IMR-90 (cell line): ENCODE results near the gene RIC8B. TPM values are rescaled to one million over a fixed set of nuclear protein-coding genes. Genes with fewer than 3 reads are reported as not detected.

ENCODE experiments used
- ATAC-seq: fragments of 200-7000 bp; cut with Tn5 transposase; 2 replicates; pipeline ENCODE4 v1.9.1; 2020; ENCODE audit warnings: low read depth, mild to moderate bottlenecking, moderate library complexity
- BruUV-seq: library from RNA; stranded (reverse); fragments of 400-500 nt; replicated peaks from 2 replicates; lab custom pipeline; 2021; lab: Mats Ljungman, UMichigan
- CTCF ChIA-PET: fragments of 300-600 bp; formaldehyde crosslinking; extraction: SDS; loops from one replicate; lab custom pipeline; 2021; ENCODE audit warnings: antibody characterized with exemption; lab: Yijun Ruan, JAX
- POLR2A ChIA-PET: fragments of 300-600 bp; sonication (Branson Sonifier 250); formaldehyde crosslinking; loops from one replicate; lab custom pipeline; 2022; ENCODE audit warnings: antibody characterized with exemption; ENCODE audit not compliant: unreplicated experiment; lab: Charles Lee
- DNase-seq: peaks from one replicate; pipeline ENCODE4 v3.0.0; 2013
- H2AFZ ChIP-seq: replicated peaks from 2 replicates; pipeline ENCODE3; 2013; ENCODE audit warnings: low read length, mild to moderate bottlenecking; ENCODE audit not compliant: poor library complexity
- H2AK5ac ChIP-seq: 2 replicates; pipeline ENCODE4 v1.6.1; 2013; ENCODE audit warnings: low read depth, low read length, inconsistent platforms
- H2AK9ac ChIP-seq: replicated peaks from 2 replicates; pipeline ENCODE3; 2013; ENCODE audit warnings: mild to moderate bottlenecking, low read depth, low read length, moderate library complexity; ENCODE audit not compliant: poor library complexity
- H2BK120ac ChIP-seq: 2 replicates; pipeline ENCODE4 v1.6.1; 2013; ENCODE audit warnings: low read depth, low read length, inconsistent platforms
- H2BK15ac ChIP-seq: 3 replicates; pipeline ENCODE4 v1.6.1; 2013; ENCODE audit warnings: low read depth, low read length, inconsistent platforms
- H2BK20ac ChIP-seq: 2 replicates; pipeline ENCODE4 v1.6.1; 2013; ENCODE audit warnings: low read depth, mild to moderate bottlenecking, inconsistent platforms, low read length, moderate library complexity
- H2BK5ac ChIP-seq: 2 replicates; pipeline ENCODE4 v1.6.1; 2013; ENCODE audit warnings: mild to moderate bottlenecking, low read depth, low read length, inconsistent platforms; ENCODE audit not compliant: poor library complexity, severe bottlenecking
- H3K14ac ChIP-seq: replicated peaks from 2 replicates; pipeline ENCODE4 v1.6.1; 2013; ENCODE audit warnings: low read depth, low read length, inconsistent platforms
- H3K18ac ChIP-seq: 2 replicates; pipeline ENCODE4 v1.6.1; 2013; ENCODE audit warnings: low read depth, low read length, control low read depth
- H3K23ac ChIP-seq: 2 replicates; pipeline ENCODE4 v1.6.1; 2013; ENCODE audit warnings: low read depth, low read length, inconsistent platforms
- H3K27ac ChIP-seq: 2 replicates; pipeline ENCODE4 v1.5.1; 2013; ENCODE audit warnings: mild to moderate bottlenecking, control low read depth, low read length; ENCODE audit not compliant: insufficient read depth
- H3K27me3 ChIP-seq: 2 replicates; pipeline ENCODE4 v1.6.1; 2013; ENCODE audit warnings: low read length; ENCODE audit not compliant: control insufficient read depth, insufficient read depth
- H3K36me3 ChIP-seq: 2 replicates; pipeline ENCODE4 v1.6.1; 2013; ENCODE audit warnings: low read length, mixed read lengths; ENCODE audit not compliant: control insufficient read depth, insufficient read depth
- H3K4ac ChIP-seq: 2 replicates; pipeline ENCODE4 v1.6.1; 2013; ENCODE audit warnings: low read depth, low read length, inconsistent platforms
- H3K4me1 ChIP-seq: 2 replicates; pipeline ENCODE4 v1.6.1; 2013; ENCODE audit warnings: low read length, mixed read lengths; ENCODE audit not compliant: control insufficient read depth, insufficient read depth
- H3K4me2 ChIP-seq: 2 replicates; pipeline ENCODE4 v1.6.1; 2013; ENCODE audit warnings: low read depth, mild to moderate bottlenecking, control low read depth, low read length, moderate library complexity
- H3K4me3 ChIP-seq: 2 replicates; pipeline ENCODE4 v1.5.1; 2013; ENCODE audit warnings: low read depth, mild to moderate bottlenecking, control low read depth, low read length, moderate library complexity; ENCODE audit not compliant: insufficient read depth
- H3K56ac ChIP-seq: 2 replicates; pipeline ENCODE4 v1.6.1; 2013; ENCODE audit warnings: low read length, inconsistent platforms; ENCODE audit not compliant: insufficient read depth; ENCODE audit errors: extremely low read depth
- H3K79me1 ChIP-seq, 2 experiments: 2 replicates each; pipeline ENCODE4 v1.6.1; 2013; ENCODE audit warnings: low read length in 2 of 2, inconsistent platforms in 1 of 2, low read depth in 1 of 2
- H3K9ac ChIP-seq: 2 replicates; pipeline ENCODE4 v1.6.1; 2013; ENCODE audit warnings: low read depth, low read length, control low read depth
- H3K9me1 ChIP-seq: 2 replicates; pipeline ENCODE4 v1.6.1; 2013; ENCODE audit warnings: low read length, inconsistent platforms; ENCODE audit not compliant: insufficient read depth
- H3K9me3 ChIP-seq: 2 replicates; pipeline ENCODE4 v1.6.1; 2013; ENCODE audit warnings: low read length; ENCODE audit not compliant: control insufficient read depth, insufficient read depth
- H4K20me1 ChIP-seq: 2 replicates; pipeline ENCODE4 v1.6.1; 2013; ENCODE audit warnings: low read length, inconsistent platforms; ENCODE audit not compliant: insufficient read depth
- H4K5ac ChIP-seq: 2 replicates; pipeline ENCODE4 v1.6.1; 2013; ENCODE audit warnings: mild to moderate bottlenecking, low read depth, low read length, control low read depth
- H4K8ac ChIP-seq, 2 experiments: 2 replicates each; pipeline ENCODE4 v1.6.1; 2013; ENCODE audit warnings: low read depth in 2 of 2, low read length in 2 of 2, control low read depth in 1 of 2, inconsistent platforms in 1 of 2
- H4K91ac ChIP-seq: 2 replicates; pipeline ENCODE4 v1.6.1; 2013; ENCODE audit warnings: low read depth, low read length, inconsistent platforms; ENCODE audit not compliant: insufficient read depth
- FOS ChIP-seq: fragments of 150-350 bp; IDR thresholded peaks from 2 replicates; pipeline ENCODE4 v1.6.1; 2016; ENCODE audit warnings: low read depth, low read length
- SMC3 ChIP-seq: fragments of 150-350 bp; IDR thresholded peaks from 2 replicates; pipeline ENCODE4 v1.6.1; 2016; ENCODE audit warnings: low read depth, mild to moderate bottlenecking, antibody characterized with exemption, low read length, moderate library complexity
- dilution Hi-C: fragments of 300-500 bp; cut with HindIII; formaldehyde crosslinking; loops from one replicate; pipeline ENCODE4 v1.14.3; 2018; ENCODE audit warnings: low sequenced_read_pairs; ENCODE audit not compliant: unreplicated experiment
- in situ Hi-C: fragments of 300-500 bp; cut with MboI; formaldehyde crosslinking; loops from 3 replicates; pipeline ENCODE4 v1.14.3; 2019; ENCODE audit warnings: low sequenced_read_pairs, inconsistent platforms, mixed read lengths
- intact Hi-C: fragments of 100-400 bp; cut with micrococcal nuclease; formaldehyde crosslinking; loops from 2 replicates; pipeline ENCODE4 v1.10.0; 2022
- polyA plus RNA-seq, 3 experiments: library from polyadenylated mRNA; depleted of rRNA; stranded (reverse); fragments of >200 nt; gene quantifications; 2 replicates each; pipeline ENCODE4 v1.2.3, GENCODE V29; 2012; ENCODE audit warnings: low replicate concordance in 1 of 3
- total RNA-seq: library from RNA; depleted of rRNA; stranded (reverse); fragments of >200 nt; gene quantifications from 2 replicates; pipeline ENCODE4 v1.2.3, GENCODE V29; 2012

Gene RIC8B
- total and polyA plus RNA-seq, 2 of the 4 experiments (the other 2 are of a cell fraction), result 5.5 to 19.5 TPM

DNA sequence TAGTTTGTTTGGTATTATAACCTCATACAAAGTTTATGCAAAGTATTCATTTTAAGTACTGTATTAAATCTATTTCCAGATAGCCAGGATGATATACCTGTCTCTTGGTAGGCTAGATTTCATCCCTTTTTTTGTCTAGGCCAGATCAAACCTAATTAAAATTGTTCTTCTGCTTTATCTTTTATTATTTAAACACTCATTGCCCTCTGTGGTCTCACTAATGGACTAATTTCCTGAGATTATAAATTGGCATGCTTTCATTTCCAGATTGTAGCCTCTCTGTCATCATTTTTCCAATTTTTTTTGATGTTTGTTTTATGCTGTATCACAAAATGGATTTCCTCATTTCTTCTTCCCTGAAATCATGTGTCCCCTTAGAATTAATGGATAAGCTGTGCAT, 95.6 kb downstream of the RIC8B start:
- in situ Hi-C loops, result no loop called here

More for the DNA sequence above, 95.6 kb downstream of the RIC8B start:
- Histone ChIP-seq H3K14ac (no peak overlapping the region), H4K20me1 (no peaks in the 10 kb centered on the region; the same call in 1 of the 2 replicates), H2BK20ac (no peak overlapping the region), H4K91ac (no peak overlapping the region), H3K4me3 (no peak overlapping the region), H3K4me1 (peaks cover 9% of the 10 kb centered on the region), H3K23ac (no peak overlapping the region), H3K9ac (no peak overlapping the region), H3K36me3 (peaks cover 1% of the 10 kb centered on the region; the same call in 1 of the 2 replicates), H3K27me3 (no peaks in the 10 kb centered on the region), H3K27ac (no peak overlapping the region), H3K4ac (no peak overlapping the region), H3K9me3 (no peaks in the 10 kb centered on the region), H3K79me1 (peaks cover 8 to 27% of the 10 kb centered on the region in 2 experiments; a peak in 3 of 4 replicates), H2BK5ac (no peak overlapping the region), H3K9me1 (peaks cover 6% of the 10 kb centered on the region), H4K5ac (no peak overlapping the region), H2AFZ (no peak overlapping the region), H2AK9ac (no peak overlapping the region), H2BK120ac (no peak overlapping the region), H4K8ac (no peak overlapping the region), H2AK5ac (no peak overlapping the region), H3K4me2 (no peak overlapping the region), H3K18ac (no peak overlapping the region), H3K56ac (no peak overlapping the region), H2BK15ac (no peak overlapping the region)
- no TSS peak for BruUV-seq
- DNase-seq (no peak), ATAC-seq (no peak)
- ChIA-PET CTCF (no interaction called here), POLR2A (no interaction called here)
- no peak for TF ChIP-seq FOS
- TF ChIP-seq SMC3, result no peak
- intact Hi-C loops (no loop called here), dilution Hi-C loops (no loop called here)
